ENCODE results near the gene NOC3L. TPM values are rescaled to one million over a fixed set of nuclear protein-coding genes. Genes with fewer than 3 reads are reported as not detected.

The NOC3L gene
- polyA plus RNA-seq, 3 donors = 2.4 to 3.0 (median 2.7) TPM

GRCh38 chr10:94407668-94408067, 44.9 kb upstream of the NOC3L start:
- Histone ChIP-seq H3K4me3 (replicated peaks in 1 of 3; ENCODE audit: low read depth in 2 of 3, low read length in 3 of 3) (no peak overlapping the region), H3K9ac (ENCODE audit: insufficient read depth, low read length, poor library complexity, severe bottlenecking) (no peak overlapping the region), H3K27me3 (ENCODE audit: control insufficient read depth in 2 of 2, insufficient read depth in 2 of 2, low read length in 2 of 2) (peaks cover 0 to 2% of the 10 kb centered on the region in 2 donors), H3K4me1 (ENCODE audit: control insufficient read depth in 1 of 2, insufficient read depth in 2 of 2, low read length in 2 of 2) (peaks cover 10 to 14% of the 10 kb centered on the region in 2 donors), H3K4me2 (replicated peaks; ENCODE audit: extremely low read depth, low read length, poor library complexity, severe bottlenecking) (no peak overlapping the region), H4K20me1 (ENCODE audit: insufficient read depth, low read length) (peaks cover 60% of the 10 kb centered on the region), H2AFZ (ENCODE audit: insufficient read depth, low read depth, low read length, poor library complexity, severe bottlenecking) (no peak overlapping the region), H3K27ac (ENCODE audit: low read depth in 1 of 2, low read length in 2 of 2) (no peak overlapping the region), H3K9me3 (replicated peaks in 1 of 2; ENCODE audit: control insufficient read depth in 1 of 2, insufficient read depth in 1 of 2, low read length in 2 of 2) (no peaks in the 10 kb centered on the region), H3K36me3 (replicated peaks in 1 of 2; ENCODE audit: control insufficient read depth in 1 of 2, insufficient read depth in 2 of 2, low read length in 2 of 2) (no peaks in the 10 kb centered on the region), H3K79me2 (ENCODE audit: insufficient read depth, low read length) (peaks cover 69% of the 10 kb centered on the region)
- DNase-seq = no peak
- Mint-ChIP-seq H3K27ac (no peak overlapping the region), H3K36me3 (peaks cover 0 to 4% of the 10 kb centered on the region in 2 donors), H3K4me3 (no peak overlapping the region), H3K9me3 (peaks cover 0 to 3% (median 0%) of the 10 kb centered on the region in 7 donors), H3K27me3 (ENCODE audit: low read depth in 3 of 3) (peaks cover 12 to 24% (median 12%) of the 10 kb centered on the region in 3 donors), H3K4me1 (peaks cover 15% of the 10 kb centered on the region)
- TF ChIP-seq, protein P1, sequence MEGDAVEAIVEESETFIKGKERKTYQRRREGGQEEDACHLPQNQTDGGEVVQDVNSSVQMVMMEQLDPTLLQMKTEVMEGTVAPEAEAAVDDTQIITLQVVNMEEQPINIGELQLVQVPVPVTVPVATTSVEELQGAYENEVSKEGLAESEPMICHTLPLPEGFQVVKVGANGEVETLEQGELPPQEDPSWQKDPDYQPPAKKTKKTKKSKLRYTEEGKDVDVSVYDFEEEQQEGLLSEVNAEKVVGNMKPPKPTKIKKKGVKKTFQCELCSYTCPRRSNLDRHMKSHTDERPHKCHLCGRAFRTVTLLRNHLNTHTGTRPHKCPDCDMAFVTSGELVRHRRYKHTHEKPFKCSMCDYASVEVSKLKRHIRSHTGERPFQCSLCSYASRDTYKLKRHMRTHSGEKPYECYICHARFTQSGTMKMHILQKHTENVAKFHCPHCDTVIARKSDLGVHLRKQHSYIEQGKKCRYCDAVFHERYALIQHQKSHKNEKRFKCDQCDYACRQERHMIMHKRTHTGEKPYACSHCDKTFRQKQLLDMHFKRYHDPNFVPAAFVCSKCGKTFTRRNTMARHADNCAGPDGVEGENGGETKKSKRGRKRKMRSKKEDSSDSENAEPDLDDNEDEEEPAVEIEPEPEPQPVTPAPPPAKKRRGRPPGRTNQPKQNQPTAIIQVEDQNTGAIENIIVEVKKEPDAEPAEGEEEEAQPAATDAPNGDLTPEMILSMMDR (IDR thresholded peaks at IDR 0.05) = no peak
- intact Hi-C loops (cut with micrococcal nuclease) = no loop called here
- 100% methylated on average over 2 of the region's 3 CpGs for whole genome bisulfite sequencing (ENCODE audit: insufficient coverage)

DNA sequence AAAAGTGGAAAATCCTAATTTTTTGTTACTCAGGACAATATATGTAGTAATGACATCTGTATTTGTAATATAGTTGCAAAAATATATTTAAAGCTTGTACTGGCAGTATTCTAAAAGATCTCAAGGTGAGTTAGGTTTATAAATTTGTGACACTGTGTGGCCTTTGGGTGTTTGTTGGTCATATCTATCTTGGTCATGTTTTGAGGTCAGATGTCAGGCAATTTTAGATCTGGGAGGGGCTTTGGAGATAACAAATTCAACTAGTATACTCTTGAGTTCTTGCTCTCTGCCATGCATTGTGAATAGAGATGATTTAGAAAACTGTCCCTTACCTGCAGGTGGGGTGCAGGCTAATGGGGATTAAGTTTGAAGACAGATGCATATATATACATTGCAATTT, 42.7 kb upstream of the NOC3L start:
- peaks cover 38% of the 10 kb centered on the region for H4K20me1 ChIP-seq (ENCODE audit: insufficient read depth, low read length)
- H2AFZ ChIP-seq (ENCODE audit: insufficient read depth, low read depth, low read length, poor library complexity, severe bottlenecking) = no peak overlapping the region
- H3K9me3 ChIP-seq (replicated peaks in 1 of 2; ENCODE audit: control insufficient read depth in 1 of 2, insufficient read depth in 1 of 2, low read length in 2 of 2) = no peaks in the 10 kb centered on the region
- no peak for DNase-seq
- H3K36me3 ChIP-seq (replicated peaks in 1 of 2; ENCODE audit: control insufficient read depth in 1 of 2, insufficient read depth in 2 of 2, low read length in 2 of 2) = no peaks in the 10 kb centered on the region
- H3K79me2 ChIP-seq (ENCODE audit: insufficient read depth, low read length) = peaks cover 59% of the 10 kb centered on the region
- H3K27ac ChIP-seq (ENCODE audit: low read depth in 1 of 2, low read length in 2 of 2) = no peak overlapping the region
- H3K4me2 ChIP-seq (replicated peaks; ENCODE audit: extremely low read depth, low read length, poor library complexity, severe bottlenecking) = no peak overlapping the region
- H3K4me3 Mint-ChIP-seq = peak overlapping the region in 1 of 2 donors; percentile 21
- H3K27me3 ChIP-seq (ENCODE audit: control insufficient read depth in 2 of 2, insufficient read depth in 2 of 2, low read length in 2 of 2) = peaks cover 0 to 7% of the 10 kb centered on the region in 2 donors
- peaks cover 0 to 3% of the 10 kb centered on the region in 2 donors for H3K36me3 Mint-ChIP-seq
- peaks cover 7 to 15% (median 11%) of the 10 kb centered on the region in 7 donors for H3K9me3 Mint-ChIP-seq
- TF ChIP-seq, protein P1 (IDR thresholded peaks at IDR 0.05) = no peak
- intact Hi-C loops (cut with micrococcal nuclease) = no loop called here
- peaks cover 15 to 23% of the 10 kb centered on the region in 2 donors for H3K4me1 ChIP-seq (ENCODE audit: control insufficient read depth in 1 of 2, insufficient read depth in 2 of 2, low read length in 2 of 2)
- peaks cover 19% of the 10 kb centered on the region for H3K4me1 Mint-ChIP-seq
- H3K27ac Mint-ChIP-seq = peak overlapping the region in 1 of 7 donors; percentile 9
- H3K27me3 Mint-ChIP-seq (ENCODE audit: low read depth in 3 of 3) = peaks cover 27 to 35% (median 29%) of the 10 kb centered on the region in 3 donors
- H3K4me3 ChIP-seq (replicated peaks in 1 of 3; ENCODE audit: low read depth in 2 of 3, low read length in 3 of 3) = no peak overlapping the region
- no peak overlapping the region for H3K9ac ChIP-seq (ENCODE audit: insufficient read depth, low read length, poor library complexity, severe bottlenecking)

Measured in CD14-positive monocyte (primary cell).